Adipocyte (in vitro differentiated cells): Measurements from ENCODE around the gene ZNF460.
A peak's percentile ranks its signal among the peaks of the same experiment; 100 is the strongest.

ENCODE experiments used
- DNase-seq: peaks from one replicate; pipeline ENCODE4 v3.0.0-alpha.2; 2015; ENCODE audit warnings: low read depth
- H3K27me3 ChIP-seq: replicated peaks from 2 replicates; pipeline ENCODE4 v1.7.0; 2013; ENCODE audit warnings: mild to moderate bottlenecking, low read length, moderate library complexity; ENCODE audit not compliant: control insufficient read depth, insufficient read depth
- H3K36me3 ChIP-seq: 2 replicates; pipeline ENCODE4 v1.7.0; 2013; ENCODE audit warnings: low read length, mild to moderate bottlenecking, moderate library complexity; ENCODE audit not compliant: control insufficient read depth, insufficient read depth, severe bottlenecking
- H3K4me1 ChIP-seq: 2 replicates; pipeline ENCODE4 v1.7.0; 2013; ENCODE audit warnings: mild to moderate bottlenecking, low read length, moderate library complexity; ENCODE audit not compliant: control insufficient read depth, insufficient read depth
- H3K4me3 ChIP-seq: 2 replicates; pipeline ENCODE4 v1.7.0; 2013; ENCODE audit warnings: mild to moderate bottlenecking, low read length, moderate library complexity
- H3K9ac ChIP-seq: 2 replicates; pipeline ENCODE4 v1.7.0; 2013; ENCODE audit warnings: mild to moderate bottlenecking, low read length, moderate library complexity
- H3K9me3 ChIP-seq: 2 replicates; pipeline ENCODE4 v1.7.0; 2013; ENCODE audit warnings: mild to moderate bottlenecking, low read length, moderate library complexity; ENCODE audit not compliant: control insufficient read depth

Gene ZNF460

GRCh38 chr19:57280962-57281400, 696 bp downstream of the ZNF460 start:
- Histone ChIP-seq H3K27me3 (no peaks in the 10 kb centered on the region), H3K36me3 (peaks cover 30% of the 10 kb centered on the region), H3K4me3 (peak overlapping the region; percentile 93), H3K9ac (peak overlapping the region; percentile 98), H3K9me3 (no peaks in the 10 kb centered on the region), H3K4me1 (peaks cover 24% of the 10 kb centered on the region)
- peak; percentile 30 for DNase-seq

GRCh38 chr19:57282011-57282643, 1.8 kb downstream of the ZNF460 start:
- no peak for DNase-seq
- peaks cover 24% of the 10 kb centered on the region for H3K4me1 ChIP-seq
- peak overlapping the region; percentile 98 for H3K9ac ChIP-seq
- H3K36me3 ChIP-seq: peaks cover 38% of the 10 kb centered on the region
- H3K9me3 ChIP-seq: no peaks in the 10 kb centered on the region
- peak overlapping the region; percentile 93 for H3K4me3 ChIP-seq
- H3K27me3 ChIP-seq: no peaks in the 10 kb centered on the region

- Histone ChIP-seq H3K9ac (no peak overlapping the region), H3K27me3 (no peaks in the 10 kb centered on the region), H3K4me3 (no peak overlapping the region), H3K9me3 (peaks cover 10% of the 10 kb centered on the region), H3K4me1 (peaks cover 5% of the 10 kb centered on the region), H3K36me3 (peaks cover 98% of the 10 kb centered on the region)
- no peak for DNase-seq
Observed at GRCh38 chr19:57288373-57288772, 8.1 kb downstream of the ZNF460 start.

- no peak overlapping the region for H3K9ac ChIP-seq
- H3K9me3 ChIP-seq: peaks cover 10% of the 10 kb centered on the region
- no peaks in the 10 kb centered on the region for H3K27me3 ChIP-seq
- H3K4me3 ChIP-seq: no peak overlapping the region
- no peaks in the 10 kb centered on the region for H3K4me1 ChIP-seq
- no peak for DNase-seq
- peaks cover 94% of the 10 kb centered on the region for H3K36me3 ChIP-seq
Observed at GRCh38 chr19:57290970-57291369, 10.7 kb downstream of the ZNF460 start.

- no peak overlapping the region for H3K9ac ChIP-seq
- H3K36me3 ChIP-seq: peaks cover 90% of the 10 kb centered on the region
- no peaks in the 10 kb centered on the region for H3K27me3 ChIP-seq
- H3K9me3 ChIP-seq: peaks cover 10% of the 10 kb centered on the region
- no peak for DNase-seq
- H3K4me3 ChIP-seq: no peak overlapping the region
- H3K4me1 ChIP-seq: no peaks in the 10 kb centered on the region
Observed at GRCh38 chr19:57292547-57292946, 12.3 kb downstream of the ZNF460 start.

- peaks cover 10% of the 10 kb centered on the region for H3K9me3 ChIP-seq
- no peak overlapping the region for H3K4me3 ChIP-seq
- H3K36me3 ChIP-seq: peaks cover 85% of the 10 kb centered on the region
- no peaks in the 10 kb centered on the region for H3K27me3 ChIP-seq
- no peak overlapping the region for H3K9ac ChIP-seq
- no peaks in the 10 kb centered on the region for H3K4me1 ChIP-seq
- DNase-seq: no peak
Observed at GRCh38 chr19:57293719-57294118, 13.4 kb downstream of the ZNF460 start.

GRCh38 chr19:57302020-57302465, 21.8 kb downstream of the ZNF460 start:
- no peak overlapping the region for H3K9ac ChIP-seq
- peak overlapping the region; percentile 31 for H3K4me3 ChIP-seq
- peak; percentile 93 for DNase-seq
- no peaks in the 10 kb centered on the region for H3K27me3 ChIP-seq
- H3K9me3 ChIP-seq: no peaks in the 10 kb centered on the region
- H3K4me1 ChIP-seq: peaks cover 24% of the 10 kb centered on the region
- H3K36me3 ChIP-seq: peaks cover 35% of the 10 kb centered on the region

- DNase-seq: no peak
- H3K9ac ChIP-seq: no peak overlapping the region
- no peak overlapping the region for H3K4me3 ChIP-seq
- H3K4me1 ChIP-seq: peaks cover 24% of the 10 kb centered on the region
- no peaks in the 10 kb centered on the region for H3K9me3 ChIP-seq
- no peaks in the 10 kb centered on the region for H3K27me3 ChIP-seq
- peaks cover 28% of the 10 kb centered on the region for H3K36me3 ChIP-seq
Observed at GRCh38 chr19:57302727-57303401, 22.6 kb downstream of the ZNF460 start.

- H3K36me3 ChIP-seq: peaks cover 18% of the 10 kb centered on the region
- H3K9ac ChIP-seq: no peak overlapping the region
- H3K4me1 ChIP-seq: peaks cover 24% of the 10 kb centered on the region
- H3K27me3 ChIP-seq: no peaks in the 10 kb centered on the region
- DNase-seq: peak; percentile 10
- H3K9me3 ChIP-seq: no peaks in the 10 kb centered on the region
- H3K4me3 ChIP-seq: no peak overlapping the region
Observed at GRCh38 chr19:57305056-57305455, 24.8 kb downstream of the ZNF460 start.

GRCh38 chr19:57308514-57308913, 28.2 kb downstream of the ZNF460 start:
- no peaks in the 10 kb centered on the region for H3K9me3 ChIP-seq
- H3K27me3 ChIP-seq: no peaks in the 10 kb centered on the region
- no peak overlapping the region for H3K4me3 ChIP-seq
- H3K36me3 ChIP-seq: peaks cover 3% of the 10 kb centered on the region
- H3K9ac ChIP-seq: no peak overlapping the region
- no peak for DNase-seq
- no peaks in the 10 kb centered on the region for H3K4me1 ChIP-seq

- Histone ChIP-seq H3K9ac (no peak overlapping the region), H3K4me1 (no peaks in the 10 kb centered on the region), H3K27me3 (no peaks in the 10 kb centered on the region), H3K9me3 (no peaks in the 10 kb centered on the region), H3K4me3 (no peak overlapping the region), H3K36me3 (no peaks in the 10 kb centered on the region)
- no peak for DNase-seq
Observed at GRCh38 chr19:57310792-57311191, 30.5 kb downstream of the ZNF460 start.
